ENCODE data around the gene ACHE. TPM values are rescaled to one million over a fixed set of nuclear protein-coding genes. Genes with fewer than 3 reads are reported as not detected.

Gene ACHE
- total and polyA plus RNA-seq, 2 of the 13 experiments (the other 11 are each of a cell fraction or from before 2014, with no cell fraction given) = 0.18 to 0.40 TPM

DNA sequence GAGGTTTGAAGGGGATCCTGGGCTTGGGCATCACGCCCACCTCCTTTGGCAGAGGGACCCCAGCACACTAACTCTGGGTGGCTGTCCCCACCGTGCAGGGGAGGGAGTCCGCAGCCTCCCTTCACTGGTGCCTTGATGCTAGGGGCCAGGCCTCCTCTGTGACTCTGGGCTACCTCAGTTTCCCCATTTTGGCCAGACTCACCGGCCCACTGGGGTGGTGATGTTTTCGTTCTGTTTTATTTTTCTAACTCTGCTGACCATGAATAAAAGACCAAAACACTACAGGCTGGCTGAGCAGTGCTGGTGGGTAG is 29.0 kb downstream of the ACHE start:
- TF ChIP-seq ZNF224 (CRISPR knock-in tag; IDR thresholded peaks at IDR 0.05) (no peak), ZNF607 (CRISPR knock-in tag; IDR thresholded peaks at IDR 0.05; ENCODE audit: borderline replicate concordance) (no peak), ZNF850 (CRISPR knock-in tag; conservative IDR thresholded peaks at IDR 0.05) (no peak), REPIN1 (CRISPR knock-in tag; IDR thresholded peaks at IDR 0.05; ENCODE audit: borderline replicate concordance, low read depth) (no peak), TBL1XR1 (IDR thresholded peaks at IDR 0.05; ENCODE audit: borderline replicate concordance, low read length, partially characterized antibody) (no peak), PTBP1 (IDR thresholded peaks at IDR 0.05; ENCODE audit: low read depth, low read length, poor library complexity, severe bottlenecking) (no peak), KLF15 (CRISPR knock-in tag; IDR thresholded peaks at IDR 0.05; ENCODE audit: borderline replicate concordance) (no peak), MIER2 (CRISPR knock-in tag; IDR thresholded peaks at IDR 0.05) (no peak)
- TF ChIP-seq, protein P1, sequence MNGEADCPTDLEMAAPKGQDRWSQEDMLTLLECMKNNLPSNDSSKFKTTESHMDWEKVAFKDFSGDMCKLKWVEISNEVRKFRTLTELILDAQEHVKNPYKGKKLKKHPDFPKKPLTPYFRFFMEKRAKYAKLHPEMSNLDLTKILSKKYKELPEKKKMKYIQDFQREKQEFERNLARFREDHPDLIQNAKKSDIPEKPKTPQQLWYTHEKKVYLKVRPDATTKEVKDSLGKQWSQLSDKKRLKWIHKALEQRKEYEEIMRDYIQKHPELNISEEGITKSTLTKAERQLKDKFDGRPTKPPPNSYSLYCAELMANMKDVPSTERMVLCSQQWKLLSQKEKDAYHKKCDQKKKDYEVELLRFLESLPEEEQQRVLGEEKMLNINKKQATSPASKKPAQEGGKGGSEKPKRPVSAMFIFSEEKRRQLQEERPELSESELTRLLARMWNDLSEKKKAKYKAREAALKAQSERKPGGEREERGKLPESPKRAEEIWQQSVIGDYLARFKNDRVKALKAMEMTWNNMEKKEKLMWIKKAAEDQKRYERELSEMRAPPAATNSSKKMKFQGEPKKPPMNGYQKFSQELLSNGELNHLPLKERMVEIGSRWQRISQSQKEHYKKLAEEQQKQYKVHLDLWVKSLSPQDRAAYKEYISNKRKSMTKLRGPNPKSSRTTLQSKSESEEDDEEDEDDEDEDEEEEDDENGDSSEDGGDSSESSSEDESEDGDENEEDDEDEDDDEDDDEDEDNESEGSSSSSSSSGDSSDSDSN (CRISPR knock-in tag; IDR thresholded peaks at IDR 0.05) = no peak
- TF ChIP-seq, protein P2, sequence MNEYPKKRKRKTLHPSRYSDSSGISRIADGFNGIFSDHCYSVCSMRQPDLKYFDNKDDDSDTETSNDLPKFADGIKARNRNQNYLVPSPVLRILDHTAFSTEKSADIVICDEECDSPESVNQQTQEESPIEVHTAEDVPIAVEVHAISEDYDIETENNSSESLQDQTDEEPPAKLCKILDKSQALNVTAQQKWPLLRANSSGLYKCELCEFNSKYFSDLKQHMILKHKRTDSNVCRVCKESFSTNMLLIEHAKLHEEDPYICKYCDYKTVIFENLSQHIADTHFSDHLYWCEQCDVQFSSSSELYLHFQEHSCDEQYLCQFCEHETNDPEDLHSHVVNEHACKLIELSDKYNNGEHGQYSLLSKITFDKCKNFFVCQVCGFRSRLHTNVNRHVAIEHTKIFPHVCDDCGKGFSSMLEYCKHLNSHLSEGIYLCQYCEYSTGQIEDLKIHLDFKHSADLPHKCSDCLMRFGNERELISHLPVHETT (CRISPR knock-in tag; conservative IDR thresholded peaks at IDR 0.05) = no peak
- H3K36me3 ChIP-seq (replicated peaks in 1 of 2; ENCODE audit: control insufficient read depth in 1 of 2, insufficient read depth in 2 of 2, low read length in 2 of 2) = no peaks in the 10 kb centered on the region; a peak in 1 of 5 replicates
- H3K4me1 ChIP-seq (ENCODE audit: insufficient read depth, low read length) = peaks cover 19% of the 10 kb centered on the region
- BruUV-seq (replicated peaks) = no TSS peak
- ChIA-PET POLR2A (no interaction called here), CTCF (ENCODE audit: low intra/inter-chr PET ratio, low total read pairs) (no interaction called here)
- no peak overlapping the region for H2AFZ ChIP-seq (ENCODE audit: low read length)
- H3K4me2 ChIP-seq (ENCODE audit: low read depth, low read length) = no peak overlapping the region
- H3K27me3 ChIP-seq (ENCODE audit: control insufficient read depth in 1 of 2, insufficient read depth in 2 of 2, low read length in 2 of 2) = no peaks in the 10 kb centered on the region; a peak in 1 of 5 replicates
- 92% methylated on average over 3 of the region's 5 CpGs for WGBS (ENCODE audit: low lambda C conversion rate)
- no peak for ATAC-seq
- intact Hi-C loops (cut with micrococcal nuclease; ENCODE audit: unreplicated experiment) = no loop called here
- H3K9me3 ChIP-seq (ENCODE audit: low read length) = no peaks in the 10 kb centered on the region
- H4K20me1 ChIP-seq (ENCODE audit: insufficient read depth, low read length) = no peaks in the 10 kb centered on the region
- H3K9ac ChIP-seq (ENCODE audit: insufficient read depth, low read depth, low read length) = no peak overlapping the region
- no peak for FAIRE-seq
- H3K27ac ChIP-seq (ENCODE audit: extremely low read length, insufficient read depth, low read length) = no peak overlapping the region
- H3K4me3 ChIP-seq (replicated peaks in 1 of 3; ENCODE audit: insufficient read depth in 1 of 3, low read depth in 2 of 3, low read length in 3 of 3) = no peak overlapping the region
- in situ Hi-C loops (cut with HindIII; ENCODE audit: extremely low pct_ligation_motif_present, low pct_unique_long_range_greater_than_20kb) = no loop called here
- no peaks in the 10 kb centered on the region for H3K79me2 ChIP-seq (ENCODE audit: insufficient read depth, low read length)
- no peak for DNase-seq (ENCODE audit: low spot score)

Data from HepG2 (cell line).